HPDE6-E6E7 (cell line): ENCODE measurements around the gene ST3GAL4.

Experiments
- DNase-seq: peaks from one replicate; pipeline ENCODE4 v3.0.0; 2011; ENCODE audit warnings: missing footprints; ENCODE audit errors: extremely low spot score

ST3GAL4 gene

GRCh38 chr11:126450198-126450597 is 94.7 kb downstream of the ST3GAL4 start:
- no peak for DNase-seq

- DNase-seq, result no peak
These were observed 95.3 kb downstream of the ST3GAL4 start for GRCh38 chr11:126450806-126451205.

- DNase-seq, result no peak
These were observed 95.8 kb downstream of the ST3GAL4 start for GRCh38 chr11:126451211-126451802.

GRCh38 chr11:126452241-126453101 is 97.0 kb downstream of the ST3GAL4 start:
- no peak for DNase-seq

- DNase-seq, result no peak
These were observed 100.6 kb downstream of the ST3GAL4 start for GRCh38 chr11:126456089-126456488.

- no peak for DNase-seq
These were observed 101.5 kb downstream of the ST3GAL4 start for GRCh38 chr11:126456783-126457542.

- no peak for DNase-seq
These were observed 102.3 kb downstream of the ST3GAL4 start for GRCh38 chr11:126457817-126458216.

- DNase-seq, result no peak
These were observed 104.3 kb downstream of the ST3GAL4 start for GRCh38 chr11:126459691-126460281.

GRCh38 chr11:126460417-126461095 is 105.1 kb downstream of the ST3GAL4 start:
- no peak for DNase-seq

GRCh38 chr11:126461096-126461440 is 105.6 kb downstream of the ST3GAL4 start:
- DNase-seq, result no peak

GRCh38 chr11:126461996-126462395 is 106.5 kb downstream of the ST3GAL4 start:
- DNase-seq, result no peak

GRCh38 chr11:126462422-126462821 is 106.9 kb downstream of the ST3GAL4 start:
- no peak for DNase-seq
